Astrocyte (in vitro differentiated cells and primary cell): ENCODE measurements around the gene MEGF11.

ENCODE experiments used
- CTCF ChIP-seq: IDR thresholded peaks from 2 replicates; pipeline ENCODE4 v1.5.1; 2011; ENCODE audit warnings: low read depth, mild to moderate bottlenecking, inconsistent platforms, low read length, moderate library complexity; ENCODE audit not compliant: insufficient read depth
- EZH2 ChIP-seq: IDR thresholded peaks from 2 replicates; pipeline ENCODE4 v1.6.1; 2012; ENCODE audit warnings: mild to moderate bottlenecking, low read length, inconsistent platforms; ENCODE audit not compliant: insufficient read depth

- TF ChIP-seq CTCF (peak; percentile 48), EZH2 (no peak)
Measured at GRCh38 chr15:65862682-65863081, 390.9 kb downstream of the MEGF11 start.
